WTC11 (cell line): Measurements from ENCODE around the gene LCN15. TPM values are rescaled to one million over a fixed set of nuclear protein-coding genes. Genes with fewer than 3 reads are reported as not detected.

Experiments used
- ATAC-seq: fragments of 200-7000 bp; cut with Tn5 transposase; 2 replicates; pipeline ENCODE4 v1.10.0; 2021; ENCODE audit warnings: mild to moderate bottlenecking, moderate library complexity
- CTCF ChIA-PET: fragments of 300-600 bp; sonication (Branson Sonifier 250); formaldehyde crosslinking; loops from one replicate; lab custom pipeline; 2021; ENCODE audit warnings: antibody characterized with exemption; lab: Charles Lee
- POLR2A ChIA-PET: fragments of 350-600 bp; sonication (Branson Sonifier 250); formaldehyde crosslinking; loops from one replicate; lab custom pipeline; 2021; ENCODE audit warnings: antibody characterized with exemption; lab: Charles Lee
- DNase-seq: peaks from one replicate; pipeline ENCODE4 v3.0.0; 2021; ENCODE audit warnings: low spot score
- H3K27ac Mint-ChIP-seq: 2 replicates; pipeline ENCODE4 v1.8.0; 2021; ENCODE audit warnings: mixed read lengths
- H3K27me3 Mint-ChIP-seq: 2 replicates; pipeline ENCODE4 v1.8.0; 2021; ENCODE audit warnings: low read depth, mild to moderate bottlenecking, moderate library complexity, mixed read lengths
- H3K36me3 Mint-ChIP-seq: 2 replicates; pipeline ENCODE4 v1.8.0; 2021; ENCODE audit warnings: mixed read lengths
- H3K4me1 Mint-ChIP-seq: 2 replicates; pipeline ENCODE4 v1.8.0; 2022; ENCODE audit warnings: mixed read lengths
- H3K4me3 Mint-ChIP-seq: 2 replicates; pipeline ENCODE4 v1.8.0; 2021; ENCODE audit warnings: mild to moderate bottlenecking, moderate library complexity, mixed read lengths
- H3K9me3 Mint-ChIP-seq: 2 replicates; pipeline ENCODE4 v1.8.0; 2021; ENCODE audit warnings: mixed read lengths
- FOXK1 ChIP-seq: sonication (generic); formaldehyde crosslinking; IDR thresholded peaks from 2 replicates; pipeline ENCODE4 v1.8.0; 2022; ENCODE audit warnings: mild to moderate bottlenecking, moderate library complexity, missing genetic modification reagents
- GABPB1 ChIP-seq: sonication (generic); formaldehyde crosslinking; IDR thresholded peaks from 2 replicates; pipeline ENCODE4 v1.8.1; 2023; ENCODE audit warnings: mild to moderate bottlenecking, missing genetic modification reagents
- GRHL2 ChIP-seq: fragments of 250-450 bp; sonication (Bioruptor Pico); IDR thresholded peaks from 2 replicates; pipeline ENCODE4 v1.8.0; 2022; ENCODE audit warnings: mild to moderate bottlenecking, moderate library complexity; ENCODE audit not compliant: insufficient replicate concordance, severe bottlenecking
- JUN ChIP-seq: sonication (generic); formaldehyde crosslinking; IDR thresholded peaks from 2 replicates; pipeline ENCODE4 v1.8.0; 2023; ENCODE audit warnings: mild to moderate bottlenecking, missing genetic modification reagents
- NR1H2 ChIP-seq: sonication (generic); formaldehyde crosslinking; IDR thresholded peaks from 2 replicates; pipeline ENCODE4 v1.9.0; 2021; ENCODE audit warnings: mild to moderate bottlenecking, moderate library complexity, missing genetic modification reagents
- SMAD4 ChIP-seq: sonication (generic); formaldehyde crosslinking; IDR thresholded peaks from 2 replicates; pipeline ENCODE4 v1.8.0; 2022; ENCODE audit warnings: mild to moderate bottlenecking, missing genetic modification reagents
- TEAD4 ChIP-seq: sonication (generic); formaldehyde crosslinking; IDR thresholded peaks from 2 replicates; pipeline ENCODE4 v1.8.0; 2022; ENCODE audit warnings: mild to moderate bottlenecking, missing genetic modification reagents
- ZNF232 ChIP-seq: sonication (generic); formaldehyde crosslinking; IDR thresholded peaks from 2 replicates; pipeline ENCODE4 v1.8.0; 2022; ENCODE audit warnings: mild to moderate bottlenecking, missing genetic modification reagents
- ZNF423 ChIP-seq: fragments of 250-450 bp; sonication (Bioruptor Pico); IDR thresholded peaks from 2 replicates; pipeline ENCODE4 v2.1.2; 2022; ENCODE audit warnings: mild to moderate bottlenecking, moderate library complexity
- total RNA-seq: library from RNA; stranded (reverse); gene quantifications from 3 replicates; pipeline ENCODE4 v1.2.3, GENCODE V29; 2021
- TF ChIP-seq, protein P1 (sequence below): fragments of 250-450 bp; sonication (Bioruptor Pico); IDR thresholded peaks from 2 replicates; pipeline ENCODE4 v1.9.0; 2021; ENCODE audit warnings: mild to moderate bottlenecking
- TF ChIP-seq, protein P2 (sequence below): sonication (generic); formaldehyde crosslinking; IDR thresholded peaks from 2 replicates; pipeline ENCODE4 v1.8.1; 2023; ENCODE audit warnings: mild to moderate bottlenecking, missing genetic modification reagents
- TF ChIP-seq, protein P3 (sequence below): sonication (generic); formaldehyde crosslinking; IDR thresholded peaks from 2 replicates; pipeline ENCODE4 v1.8.1; 2023; ENCODE audit warnings: mild to moderate bottlenecking, missing genetic modification reagents, moderate library complexity
- TF ChIP-seq, protein P4 (sequence below): sonication (generic); formaldehyde crosslinking; conservative IDR thresholded peaks from 2 replicates; pipeline ENCODE4 v1.8.1; 2022; ENCODE audit warnings: mild to moderate bottlenecking, missing genetic modification reagents
- TF ChIP-seq, protein P5 (sequence below): sonication (generic); formaldehyde crosslinking; IDR thresholded peaks from 2 replicates; pipeline ENCODE4 v1.8.1; 2023; ENCODE audit warnings: mild to moderate bottlenecking, moderate library complexity, missing genetic modification reagents
- TF ChIP-seq, protein P6 (sequence below): sonication (generic); formaldehyde crosslinking; conservative IDR thresholded peaks from 2 replicates; pipeline ENCODE4 v1.8.1; 2023; ENCODE audit warnings: mild to moderate bottlenecking, low read depth, missing genetic modification reagents, moderate library complexity

The LCN15 gene
- total RNA-seq, 1 experiment from 2014 or later, result 0.52 TPM

DNA sequence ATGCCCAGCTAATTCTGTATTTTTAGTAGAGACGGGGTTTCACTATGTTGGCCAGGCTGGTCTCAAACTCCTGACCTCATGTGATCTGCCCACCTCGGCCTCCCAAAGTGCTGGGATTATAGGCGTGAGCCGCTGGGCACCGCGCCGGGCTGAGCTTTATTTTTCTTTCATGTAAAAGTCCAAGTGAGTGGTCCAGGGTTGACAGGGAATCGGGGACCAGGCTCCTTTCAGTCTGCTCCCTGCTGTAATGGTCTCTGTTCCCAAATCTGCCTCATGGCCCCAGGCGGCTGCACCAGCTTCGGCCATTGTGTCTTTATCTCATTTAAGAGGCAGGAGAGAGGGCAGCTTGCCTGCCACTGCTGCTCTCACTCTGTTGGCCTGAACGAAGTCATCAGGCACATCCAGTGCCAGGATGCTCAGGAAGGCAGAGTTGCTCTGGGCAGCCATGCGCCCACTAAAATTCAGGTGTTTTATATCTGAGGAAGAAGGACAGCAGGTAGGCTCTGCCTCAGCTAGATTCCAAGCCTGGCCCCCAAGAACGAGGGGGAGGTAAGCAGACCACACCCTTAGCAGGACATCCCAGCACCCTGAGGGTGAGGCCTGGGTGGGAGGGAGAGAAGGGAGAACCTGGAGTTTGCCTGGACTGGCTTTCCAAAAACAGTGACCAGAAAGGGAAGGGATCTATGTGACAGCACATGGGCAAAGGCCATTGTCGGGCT is 30.1 kb upstream of the LCN15 start:
- no peak overlapping the region for H3K4me3 Mint-ChIP-seq
- CTCF ChIA-PET, result interaction anchor here (0.6 to 1.9 kb wide), 3 partner anchors 49 to 432 kb away, joined by 3 to 13 read pairs (median 3); partner anchors contain the start of gene AJM1
- ATAC-seq (no peak), DNase-seq (no peak)
- TF ChIP-seq SMAD4 (no peak), FOXK1 (CRISPR knock-in tag) (no peak), NR1H2 (CRISPR knock-in tag) (no peak), TEAD4 (CRISPR knock-in tag) (no peak), ZNF232 (CRISPR knock-in tag) (no peak), ZNF423 (no peak), JUN (CRISPR knock-in tag) (no peak), GABPB1 (CRISPR knock-in tag) (no peak), GRHL2 (no peak)
- TF ChIP-seq, protein P1, sequence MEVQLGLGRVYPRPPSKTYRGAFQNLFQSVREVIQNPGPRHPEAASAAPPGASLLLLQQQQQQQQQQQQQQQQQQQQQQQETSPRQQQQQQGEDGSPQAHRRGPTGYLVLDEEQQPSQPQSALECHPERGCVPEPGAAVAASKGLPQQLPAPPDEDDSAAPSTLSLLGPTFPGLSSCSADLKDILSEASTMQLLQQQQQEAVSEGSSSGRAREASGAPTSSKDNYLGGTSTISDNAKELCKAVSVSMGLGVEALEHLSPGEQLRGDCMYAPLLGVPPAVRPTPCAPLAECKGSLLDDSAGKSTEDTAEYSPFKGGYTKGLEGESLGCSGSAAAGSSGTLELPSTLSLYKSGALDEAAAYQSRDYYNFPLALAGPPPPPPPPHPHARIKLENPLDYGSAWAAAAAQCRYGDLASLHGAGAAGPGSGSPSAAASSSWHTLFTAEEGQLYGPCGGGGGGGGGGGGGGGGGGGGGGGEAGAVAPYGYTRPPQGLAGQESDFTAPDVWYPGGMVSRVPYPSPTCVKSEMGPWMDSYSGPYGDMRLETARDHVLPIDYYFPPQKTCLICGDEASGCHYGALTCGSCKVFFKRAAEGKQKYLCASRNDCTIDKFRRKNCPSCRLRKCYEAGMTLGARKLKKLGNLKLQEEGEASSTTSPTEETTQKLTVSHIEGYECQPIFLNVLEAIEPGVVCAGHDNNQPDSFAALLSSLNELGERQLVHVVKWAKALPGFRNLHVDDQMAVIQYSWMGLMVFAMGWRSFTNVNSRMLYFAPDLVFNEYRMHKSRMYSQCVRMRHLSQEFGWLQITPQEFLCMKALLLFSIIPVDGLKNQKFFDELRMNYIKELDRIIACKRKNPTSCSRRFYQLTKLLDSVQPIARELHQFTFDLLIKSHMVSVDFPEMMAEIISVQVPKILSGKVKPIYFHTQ, result no peak
- TF ChIP-seq, protein P2, sequence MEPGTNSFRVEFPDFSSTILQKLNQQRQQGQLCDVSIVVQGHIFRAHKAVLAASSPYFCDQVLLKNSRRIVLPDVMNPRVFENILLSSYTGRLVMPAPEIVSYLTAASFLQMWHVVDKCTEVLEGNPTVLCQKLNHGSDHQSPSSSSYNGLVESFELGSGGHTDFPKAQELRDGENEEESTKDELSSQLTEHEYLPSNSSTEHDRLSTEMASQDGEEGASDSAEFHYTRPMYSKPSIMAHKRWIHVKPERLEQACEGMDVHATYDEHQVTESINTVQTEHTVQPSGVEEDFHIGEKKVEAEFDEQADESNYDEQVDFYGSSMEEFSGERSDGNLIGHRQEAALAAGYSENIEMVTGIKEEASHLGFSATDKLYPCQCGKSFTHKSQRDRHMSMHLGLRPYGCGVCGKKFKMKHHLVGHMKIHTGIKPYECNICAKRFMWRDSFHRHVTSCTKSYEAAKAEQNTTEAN (CRISPR knock-in tag), result no peak
- TF ChIP-seq, protein P3, sequence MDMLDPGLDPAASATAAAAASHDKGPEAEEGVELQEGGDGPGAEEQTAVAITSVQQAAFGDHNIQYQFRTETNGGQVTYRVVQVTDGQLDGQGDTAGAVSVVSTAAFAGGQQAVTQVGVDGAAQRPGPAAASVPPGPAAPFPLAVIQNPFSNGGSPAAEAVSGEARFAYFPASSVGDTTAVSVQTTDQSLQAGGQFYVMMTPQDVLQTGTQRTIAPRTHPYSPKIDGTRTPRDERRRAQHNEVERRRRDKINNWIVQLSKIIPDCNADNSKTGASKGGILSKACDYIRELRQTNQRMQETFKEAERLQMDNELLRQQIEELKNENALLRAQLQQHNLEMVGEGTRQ (CRISPR knock-in tag), result no peak
- TF ChIP-seq, protein P4, sequence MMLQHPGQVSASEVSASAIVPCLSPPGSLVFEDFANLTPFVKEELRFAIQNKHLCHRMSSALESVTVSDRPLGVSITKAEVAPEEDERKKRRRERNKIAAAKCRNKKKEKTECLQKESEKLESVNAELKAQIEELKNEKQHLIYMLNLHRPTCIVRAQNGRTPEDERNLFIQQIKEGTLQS (CRISPR knock-in tag), result no peak
- TF ChIP-seq, protein P5, sequence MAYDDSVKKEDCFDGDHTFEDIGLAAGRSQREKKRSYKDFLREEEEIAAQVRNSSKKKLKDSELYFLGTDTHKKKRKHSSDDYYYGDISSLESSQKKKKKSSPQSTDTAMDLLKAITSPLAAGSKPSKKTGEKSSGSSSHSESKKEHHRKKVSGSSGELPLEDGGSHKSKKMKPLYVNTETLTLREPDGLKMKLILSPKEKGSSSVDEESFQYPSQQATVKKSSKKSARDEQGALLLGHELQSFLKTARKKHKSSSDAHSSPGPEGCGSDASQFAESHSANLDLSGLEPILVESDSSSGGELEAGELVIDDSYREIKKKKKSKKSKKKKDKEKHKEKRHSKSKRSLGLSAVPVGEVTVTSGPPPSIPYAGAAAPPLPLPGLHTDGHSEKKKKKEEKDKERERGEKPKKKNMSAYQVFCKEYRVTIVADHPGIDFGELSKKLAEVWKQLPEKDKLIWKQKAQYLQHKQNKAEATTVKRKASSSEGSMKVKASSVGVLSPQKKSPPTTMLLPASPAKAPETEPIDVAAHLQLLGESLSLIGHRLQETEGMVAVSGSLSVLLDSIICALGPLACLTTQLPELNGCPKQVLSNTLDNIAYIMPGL (CRISPR knock-in tag), result no peak
- TF ChIP-seq, protein P6, sequence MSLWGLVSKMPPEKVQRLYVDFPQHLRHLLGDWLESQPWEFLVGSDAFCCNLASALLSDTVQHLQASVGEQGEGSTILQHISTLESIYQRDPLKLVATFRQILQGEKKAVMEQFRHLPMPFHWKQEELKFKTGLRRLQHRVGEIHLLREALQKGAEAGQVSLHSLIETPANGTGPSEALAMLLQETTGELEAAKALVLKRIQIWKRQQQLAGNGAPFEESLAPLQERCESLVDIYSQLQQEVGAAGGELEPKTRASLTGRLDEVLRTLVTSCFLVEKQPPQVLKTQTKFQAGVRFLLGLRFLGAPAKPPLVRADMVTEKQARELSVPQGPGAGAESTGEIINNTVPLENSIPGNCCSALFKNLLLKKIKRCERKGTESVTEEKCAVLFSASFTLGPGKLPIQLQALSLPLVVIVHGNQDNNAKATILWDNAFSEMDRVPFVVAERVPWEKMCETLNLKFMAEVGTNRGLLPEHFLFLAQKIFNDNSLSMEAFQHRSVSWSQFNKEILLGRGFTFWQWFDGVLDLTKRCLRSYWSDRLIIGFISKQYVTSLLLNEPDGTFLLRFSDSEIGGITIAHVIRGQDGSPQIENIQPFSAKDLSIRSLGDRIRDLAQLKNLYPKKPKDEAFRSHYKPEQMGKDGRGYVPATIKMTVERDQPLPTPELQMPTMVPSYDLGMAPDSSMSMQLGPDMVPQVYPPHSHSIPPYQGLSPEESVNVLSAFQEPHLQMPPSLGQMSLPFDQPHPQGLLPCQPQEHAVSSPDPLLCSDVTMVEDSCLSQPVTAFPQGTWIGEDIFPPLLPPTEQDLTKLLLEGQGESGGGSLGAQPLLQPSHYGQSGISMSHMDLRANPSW (CRISPR knock-in tag), result no peak
- peaks cover 3% of the 10 kb centered on the region; the same call in 1 of the 2 replicates for H3K36me3 Mint-ChIP-seq
- no peaks in the 10 kb centered on the region for H3K9me3 Mint-ChIP-seq
- H3K4me1 Mint-ChIP-seq, result peaks cover 27% of the 10 kb centered on the region
- POLR2A ChIA-PET, result no interaction called here
- peaks cover 34% of the 10 kb centered on the region for H3K27me3 Mint-ChIP-seq
- H3K27ac Mint-ChIP-seq, result peak overlapping the region; percentile 27; the same call in 1 of the 2 replicates
